ENCODE data around the gene STMN1.

- TF ChIP-seq EZH2phosphoT487 (IDR thresholded peaks at IDR 0.05; ENCODE audit: low read length) = no peak
- TF ChIP-seq EZH2 (optimal IDR thresholded peaks at IDR 0.05; ENCODE audit: low read depth, low read length) = no peak
- TF ChIP-seq CTCF (IDR thresholded peaks at IDR 0.05; ENCODE audit: low read length) = no peak
Measured at GRCh38 chr1:25876693-25877077, 29.5 kb downstream of the STMN1 start.

Data from MM.1S (cell line).